Measurements from ENCODE around the gene CDK7.

The CDK7 gene

DNA sequence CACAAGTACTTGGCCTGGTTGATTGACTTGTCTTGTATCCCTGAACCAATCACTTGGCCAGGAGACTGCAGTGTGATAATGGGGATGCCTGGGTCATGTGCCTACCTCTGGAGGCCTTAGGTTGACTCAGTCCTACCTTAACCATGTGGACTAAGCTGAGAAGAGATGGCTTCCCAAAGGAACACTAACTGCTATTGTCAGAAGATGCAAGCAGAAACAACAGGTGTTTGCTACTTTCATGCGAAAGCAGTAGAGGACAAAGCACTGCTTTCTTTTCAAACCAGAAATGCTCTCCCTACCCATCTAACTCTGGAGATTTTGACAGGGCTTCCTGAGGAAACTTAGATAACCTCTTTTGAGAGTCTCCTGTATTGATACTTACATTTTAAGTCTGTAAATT lies 22.9 kb downstream of the CDK7 start:
- no peaks in the 10 kb centered on the region for H3K4me1 ChIP-seq (ENCODE audit: control insufficient read depth in 2 of 2, insufficient read depth in 2 of 2, low read length in 2 of 2)
- no peaks in the 10 kb centered on the region for H3K9me3 ChIP-seq (ENCODE audit: control insufficient read depth in 2 of 2, low read length in 2 of 2)
- H3K27me3 ChIP-seq (ENCODE audit: control insufficient read depth in 2 of 2, insufficient read depth in 2 of 2, low read length in 2 of 2): no peaks in the 10 kb centered on the region
- no peak overlapping the region for H3K4me3 ChIP-seq (ENCODE audit: low read length in 2 of 2)
- H3K36me3 ChIP-seq (ENCODE audit: control insufficient read depth in 2 of 2, insufficient read depth in 2 of 2, low read length in 2 of 2): peaks cover 24 to 34% of the 10 kb centered on the region in 2 donors
- H3K9ac ChIP-seq (ENCODE audit: low read depth in 1 of 2, low read length in 2 of 2): no peak overlapping the region
- H3K27ac ChIP-seq (ENCODE audit: low read depth in 2 of 2, low read length in 2 of 2): no peak overlapping the region

- H3K27me3 ChIP-seq (ENCODE audit: control insufficient read depth in 2 of 2, insufficient read depth in 2 of 2, low read length in 2 of 2): no peaks in the 10 kb centered on the region
- no peak overlapping the region for H3K9ac ChIP-seq (ENCODE audit: low read depth in 1 of 2, low read length in 2 of 2)
- H3K9me3 ChIP-seq (ENCODE audit: control insufficient read depth in 2 of 2, low read length in 2 of 2): no peaks in the 10 kb centered on the region
- no peak overlapping the region for H3K4me3 ChIP-seq (ENCODE audit: low read length in 2 of 2)
- no peaks in the 10 kb centered on the region for H3K4me1 ChIP-seq (ENCODE audit: control insufficient read depth in 2 of 2, insufficient read depth in 2 of 2, low read length in 2 of 2)
- H3K36me3 ChIP-seq (ENCODE audit: control insufficient read depth in 2 of 2, insufficient read depth in 2 of 2, low read length in 2 of 2): peaks cover 43 to 47% of the 10 kb centered on the region in 2 donors
- H3K27ac ChIP-seq (ENCODE audit: low read depth in 2 of 2, low read length in 2 of 2): no peak overlapping the region
Measured at GRCh38 chr5:69261034-69261433, 26.3 kb downstream of the CDK7 start.

GRCh38 chr5:69265931-69266330 lies 31.2 kb downstream of the CDK7 start:
- Histone ChIP-seq H3K9ac (ENCODE audit: low read depth in 1 of 2, low read length in 2 of 2) (no peak overlapping the region), H3K27ac (ENCODE audit: low read depth in 2 of 2, low read length in 2 of 2) (no peak overlapping the region), H3K4me1 (ENCODE audit: control insufficient read depth in 2 of 2, insufficient read depth in 2 of 2, low read length in 2 of 2) (no peaks in the 10 kb centered on the region), H3K27me3 (ENCODE audit: control insufficient read depth in 2 of 2, insufficient read depth in 2 of 2, low read length in 2 of 2) (no peaks in the 10 kb centered on the region), H3K9me3 (ENCODE audit: control insufficient read depth in 2 of 2, low read length in 2 of 2) (no peaks in the 10 kb centered on the region), H3K36me3 (ENCODE audit: control insufficient read depth in 2 of 2, insufficient read depth in 2 of 2, low read length in 2 of 2) (peaks cover 32 to 38% of the 10 kb centered on the region in 2 donors), H3K4me3 (ENCODE audit: low read length in 2 of 2) (no peak overlapping the region)

- Histone ChIP-seq H3K4me1 (ENCODE audit: control insufficient read depth in 2 of 2, insufficient read depth in 2 of 2, low read length in 2 of 2) (peaks cover 2 to 3% of the 10 kb centered on the region in 2 donors), H3K4me3 (ENCODE audit: low read length in 2 of 2) (no peak overlapping the region), H3K27me3 (ENCODE audit: control insufficient read depth in 2 of 2, insufficient read depth in 2 of 2, low read length in 2 of 2) (no peaks in the 10 kb centered on the region), H3K36me3 (ENCODE audit: control insufficient read depth in 2 of 2, insufficient read depth in 2 of 2, low read length in 2 of 2) (peaks cover 18 to 23% of the 10 kb centered on the region in 2 donors), H3K9me3 (ENCODE audit: control insufficient read depth in 2 of 2, low read length in 2 of 2) (no peaks in the 10 kb centered on the region), H3K27ac (ENCODE audit: low read depth in 2 of 2, low read length in 2 of 2) (no peak overlapping the region), H3K9ac (ENCODE audit: low read depth in 1 of 2, low read length in 2 of 2) (no peak overlapping the region)
Measured at GRCh38 chr5:69268899-69269298, 34.2 kb downstream of the CDK7 start.

DNA sequence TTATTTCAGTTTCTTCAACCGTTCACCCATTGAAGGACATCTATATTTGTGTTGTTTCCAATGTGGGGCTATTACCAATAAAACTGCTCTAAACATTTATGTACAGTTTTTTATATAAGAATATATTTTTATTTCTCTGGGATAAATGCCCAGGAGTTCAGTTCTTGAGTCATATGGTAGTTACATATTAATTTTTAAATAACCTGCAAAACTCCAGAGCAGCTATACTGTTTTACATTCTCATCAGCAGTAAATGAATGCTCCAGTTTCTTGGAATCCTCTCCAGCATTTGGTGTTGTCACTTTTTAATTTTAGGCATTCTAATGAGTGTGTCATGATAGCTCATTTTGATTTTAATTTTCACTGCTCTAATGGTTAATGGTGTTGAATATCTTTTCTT lies 36.2 kb downstream of the CDK7 start:
- no peaks in the 10 kb centered on the region for H3K27me3 ChIP-seq (ENCODE audit: control insufficient read depth in 2 of 2, insufficient read depth in 2 of 2, low read length in 2 of 2)
- H3K9me3 ChIP-seq (ENCODE audit: control insufficient read depth in 2 of 2, low read length in 2 of 2): no peaks in the 10 kb centered on the region
- no peak overlapping the region for H3K9ac ChIP-seq (ENCODE audit: low read depth in 1 of 2, low read length in 2 of 2)
- H3K27ac ChIP-seq (ENCODE audit: low read depth in 2 of 2, low read length in 2 of 2): no peak overlapping the region
- peaks cover 16 to 18% of the 10 kb centered on the region in 2 donors for H3K36me3 ChIP-seq (ENCODE audit: control insufficient read depth in 2 of 2, insufficient read depth in 2 of 2, low read length in 2 of 2)
- peaks cover 2 to 3% of the 10 kb centered on the region in 2 donors for H3K4me1 ChIP-seq (ENCODE audit: control insufficient read depth in 2 of 2, insufficient read depth in 2 of 2, low read length in 2 of 2)
- H3K4me3 ChIP-seq (ENCODE audit: low read length in 2 of 2): no peak overlapping the region

- peaks cover 3 to 5% of the 10 kb centered on the region in 2 donors for H3K4me1 ChIP-seq (ENCODE audit: control insufficient read depth in 2 of 2, insufficient read depth in 2 of 2, low read length in 2 of 2)
- H3K9me3 ChIP-seq (ENCODE audit: control insufficient read depth in 2 of 2, low read length in 2 of 2): no peaks in the 10 kb centered on the region
- no peak overlapping the region for H3K4me3 ChIP-seq (ENCODE audit: low read length in 2 of 2)
- H3K9ac ChIP-seq (ENCODE audit: low read depth in 1 of 2, low read length in 2 of 2): no peak overlapping the region
- H3K27me3 ChIP-seq (ENCODE audit: control insufficient read depth in 2 of 2, insufficient read depth in 2 of 2, low read length in 2 of 2): no peaks in the 10 kb centered on the region
- H3K27ac ChIP-seq (ENCODE audit: low read depth in 2 of 2, low read length in 2 of 2): no peak overlapping the region
- H3K36me3 ChIP-seq (ENCODE audit: control insufficient read depth in 2 of 2, insufficient read depth in 2 of 2, low read length in 2 of 2): peaks cover 16 to 18% of the 10 kb centered on the region in 2 donors
Measured at GRCh38 chr5:69271376-69271775, 36.7 kb downstream of the CDK7 start.

- Histone ChIP-seq H3K9me3 (ENCODE audit: control insufficient read depth in 2 of 2, low read length in 2 of 2) (no peaks in the 10 kb centered on the region), H3K27me3 (ENCODE audit: control insufficient read depth in 2 of 2, insufficient read depth in 2 of 2, low read length in 2 of 2) (no peaks in the 10 kb centered on the region), H3K36me3 (ENCODE audit: control insufficient read depth in 2 of 2, insufficient read depth in 2 of 2, low read length in 2 of 2) (peaks cover 8 to 26% of the 10 kb centered on the region in 2 donors), H3K4me3 (ENCODE audit: low read length in 2 of 2) (no peak overlapping the region), H3K4me1 (ENCODE audit: control insufficient read depth in 2 of 2, insufficient read depth in 2 of 2, low read length in 2 of 2) (peaks cover 3 to 9% of the 10 kb centered on the region in 2 donors), H3K27ac (ENCODE audit: low read depth in 2 of 2, low read length in 2 of 2) (no peak overlapping the region), H3K9ac (ENCODE audit: low read depth in 1 of 2, low read length in 2 of 2) (no peak overlapping the region)
Measured at GRCh38 chr5:69275563-69275962, 40.9 kb downstream of the CDK7 start.

DNA sequence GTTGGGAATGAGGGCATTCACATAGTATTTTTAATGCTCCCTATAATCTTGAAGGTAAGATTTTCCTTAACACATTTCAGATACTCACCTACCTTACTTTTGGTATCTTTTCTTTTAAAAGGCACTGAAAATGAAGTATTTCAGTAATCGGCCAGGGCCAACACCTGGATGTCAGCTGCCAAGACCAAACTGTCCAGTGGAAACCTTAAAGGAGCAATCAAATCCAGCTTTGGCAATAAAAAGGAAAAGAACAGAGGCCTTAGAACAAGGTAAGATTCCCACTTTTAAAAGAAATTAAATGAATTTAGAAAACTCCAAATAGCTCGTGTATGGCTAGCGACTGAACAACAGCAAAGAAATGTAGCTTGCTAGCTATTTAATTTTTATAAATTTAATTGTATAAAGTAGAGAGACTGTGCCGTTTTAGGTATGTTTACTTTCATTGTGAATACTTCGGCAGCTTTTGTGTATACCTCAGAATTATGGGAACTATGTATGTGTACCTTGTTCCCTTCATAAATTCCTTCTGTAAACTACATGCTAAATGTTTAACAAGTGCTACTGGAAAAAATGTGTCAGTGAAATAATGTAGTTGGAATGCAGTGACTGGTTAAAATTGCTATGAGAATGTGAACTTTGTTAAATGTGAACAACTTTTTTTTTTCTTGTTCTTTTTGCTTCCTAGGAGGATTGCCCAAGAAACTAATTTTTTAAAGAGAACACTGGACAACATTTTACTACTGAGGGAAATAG lies 41.9 kb downstream of the CDK7 start:
- H3K36me3 ChIP-seq (ENCODE audit: control insufficient read depth in 2 of 2, insufficient read depth in 2 of 2, low read length in 2 of 2): peaks cover 19 to 35% of the 10 kb centered on the region in 2 donors
- peak overlapping the region; percentile 7 to 22 for H3K4me3 ChIP-seq (ENCODE audit: low read length in 2 of 2)
- no peaks in the 10 kb centered on the region for H3K9me3 ChIP-seq (ENCODE audit: control insufficient read depth in 2 of 2, low read length in 2 of 2)
- H3K27me3 ChIP-seq (ENCODE audit: control insufficient read depth in 2 of 2, insufficient read depth in 2 of 2, low read length in 2 of 2): no peaks in the 10 kb centered on the region
- no peak overlapping the region for H3K9ac ChIP-seq (ENCODE audit: low read depth in 1 of 2, low read length in 2 of 2)
- H3K4me1 ChIP-seq (ENCODE audit: control insufficient read depth in 2 of 2, insufficient read depth in 2 of 2, low read length in 2 of 2): peaks cover 0 to 7% of the 10 kb centered on the region in 2 donors
- peak overlapping the region in 1 of 2 donors; percentile 4 for H3K27ac ChIP-seq (ENCODE audit: low read depth in 2 of 2, low read length in 2 of 2)

DNA sequence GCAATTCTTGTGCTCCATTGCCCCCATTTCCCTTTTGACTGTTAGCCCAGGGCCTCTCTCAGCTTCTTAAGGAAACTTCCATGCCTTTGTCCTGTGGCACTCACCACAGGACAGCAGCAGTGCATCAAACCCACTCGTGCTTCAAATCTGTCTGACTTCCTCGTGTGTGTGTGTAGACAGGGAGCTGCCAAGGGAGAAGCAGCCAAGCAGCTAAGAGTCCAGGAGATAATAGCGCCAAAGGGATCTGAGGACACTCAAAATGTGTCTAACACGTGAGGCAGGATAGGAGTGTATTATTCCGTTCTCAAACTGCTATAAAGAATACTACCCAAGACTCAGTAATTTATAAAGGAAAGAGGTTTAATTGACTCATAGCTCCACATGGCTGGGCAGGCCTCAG lies 44.8 kb downstream of the CDK7 start:
- Histone ChIP-seq H3K36me3 (ENCODE audit: control insufficient read depth in 2 of 2, insufficient read depth in 2 of 2, low read length in 2 of 2) (peaks cover 23 to 30% of the 10 kb centered on the region in 2 donors), H3K9ac (ENCODE audit: low read depth in 1 of 2, low read length in 2 of 2) (no peak overlapping the region), H3K4me3 (ENCODE audit: low read length in 2 of 2) (no peak overlapping the region), H3K4me1 (ENCODE audit: control insufficient read depth in 2 of 2, insufficient read depth in 2 of 2, low read length in 2 of 2) (peaks cover 0 to 7% of the 10 kb centered on the region in 2 donors), H3K9me3 (ENCODE audit: control insufficient read depth in 2 of 2, low read length in 2 of 2) (no peaks in the 10 kb centered on the region), H3K27ac (ENCODE audit: low read depth in 2 of 2, low read length in 2 of 2) (no peak overlapping the region), H3K27me3 (ENCODE audit: control insufficient read depth in 2 of 2, insufficient read depth in 2 of 2, low read length in 2 of 2) (no peaks in the 10 kb centered on the region)

DNA sequence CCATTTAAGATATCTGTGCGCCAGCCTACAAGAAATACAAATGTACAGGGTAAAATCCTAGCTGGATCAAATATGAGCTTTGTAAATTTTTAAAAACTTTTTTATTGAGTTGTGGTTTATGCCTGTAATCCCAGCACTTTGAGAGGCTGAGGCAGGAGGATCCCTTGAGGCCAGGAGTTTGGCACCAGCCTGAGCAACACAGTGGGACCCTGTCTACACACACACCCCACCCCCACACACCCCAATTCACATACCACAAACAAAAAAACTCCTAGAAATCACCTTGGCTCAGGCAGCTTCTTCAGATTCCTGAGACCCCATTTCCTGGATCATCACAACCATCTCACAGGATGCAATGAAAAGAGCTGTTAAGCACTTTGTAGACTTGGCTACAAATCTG lies 46.4 kb downstream of the CDK7 start:
- Histone ChIP-seq H3K27me3 (ENCODE audit: control insufficient read depth in 2 of 2, insufficient read depth in 2 of 2, low read length in 2 of 2) (no peaks in the 10 kb centered on the region), H3K9me3 (ENCODE audit: control insufficient read depth in 2 of 2, low read length in 2 of 2) (no peaks in the 10 kb centered on the region), H3K36me3 (ENCODE audit: control insufficient read depth in 2 of 2, insufficient read depth in 2 of 2, low read length in 2 of 2) (peaks cover 31% of the 10 kb centered on the region in 2 donors), H3K27ac (ENCODE audit: low read depth in 2 of 2, low read length in 2 of 2) (no peak overlapping the region), H3K9ac (ENCODE audit: low read depth in 1 of 2, low read length in 2 of 2) (no peak overlapping the region), H3K4me3 (ENCODE audit: low read length in 2 of 2) (no peak overlapping the region), H3K4me1 (ENCODE audit: control insufficient read depth in 2 of 2, insufficient read depth in 2 of 2, low read length in 2 of 2) (peaks cover 0 to 6% of the 10 kb centered on the region in 2 donors)
